WTC11 (cell line): ENCODE results near the gene CPPED1.

ENCODE experiments used
- CTCF ChIP-seq: fragments of 200-600 bp; IDR thresholded peaks from 2 replicates; pipeline ENCODE4 v1.8.0; 2022; ENCODE audit warnings: antibody characterized with exemption
- E2F1 ChIP-seq: sonication (generic); formaldehyde crosslinking; IDR thresholded peaks from 2 replicates; pipeline ENCODE4 v1.8.0; 2022; ENCODE audit warnings: mild to moderate bottlenecking, missing genetic modification reagents
- IRF2 ChIP-seq: sonication (generic); formaldehyde crosslinking; IDR thresholded peaks from 2 replicates; pipeline ENCODE4 v1.8.0; 2022; ENCODE audit warnings: low read depth, missing genetic modification reagents, borderline replicate concordance
- SP1 ChIP-seq: sonication (generic); formaldehyde crosslinking; conservative IDR thresholded peaks from 2 replicates; pipeline ENCODE4 v1.8.1; 2022; ENCODE audit warnings: missing genetic modification reagents
- TEAD4 ChIP-seq: sonication (generic); formaldehyde crosslinking; IDR thresholded peaks from 2 replicates; pipeline ENCODE4 v1.8.0; 2022; ENCODE audit warnings: mild to moderate bottlenecking, missing genetic modification reagents
- TP53 ChIP-seq: sonication (generic); formaldehyde crosslinking; IDR thresholded peaks from 2 replicates; pipeline ENCODE4 v1.8.1; 2023; ENCODE audit warnings: mild to moderate bottlenecking, missing genetic modification reagents
- USF2 ChIP-seq: sonication (generic); formaldehyde crosslinking; IDR thresholded peaks from 2 replicates; pipeline ENCODE4 v1.8.1; 2023; ENCODE audit warnings: mild to moderate bottlenecking, missing genetic modification reagents, moderate library complexity

GRCh38 chr16:12674524-12674923, 129.2 kb downstream of the CPPED1 start:
- TF ChIP-seq CTCF, result no peak
- no peak for TF ChIP-seq TP53 (CRISPR knock-in tag)
- no peak for TF ChIP-seq SP1 (CRISPR knock-in tag)
- no peak for TF ChIP-seq USF2 (CRISPR knock-in tag)
- no peak for TF ChIP-seq TEAD4
- no peak for TF ChIP-seq IRF2
- no peak for TF ChIP-seq E2F1 (CRISPR knock-in tag)
